SK-N-SH (cell line): ENCODE measurements around the gene FGF7. TPM values are rescaled to one million over a fixed set of nuclear protein-coding genes. Genes with fewer than 3 reads are reported as not detected.

Experiments
- CTCF ChIA-PET: fragments of 300-600, 350-600 bp; formaldehyde crosslinking; extraction: SDS; loops from one replicate; lab custom pipeline; 2021; lab: Yijun Ruan, JAX
- POLR2A ChIA-PET: fragments of 350-600 bp; sonication (Branson Sonifier 250); formaldehyde crosslinking; extraction: SDS; loops from one replicate; lab custom pipeline; 2020; ENCODE audit warnings: antibody characterized with exemption, inconsistent platforms; lab: Yijun Ruan, JAX
- DNase-seq: peaks from one replicate; pipeline ENCODE4 v3.0.0; 2012
- H2AFZ ChIP-seq: fragments of 200-600 bp; sonication (generic); 2 replicates; pipeline ENCODE4 v1.8.1; 2016; ENCODE audit warnings: antibody characterized with exemption, mild to moderate bottlenecking, low read depth
- H3F3A ChIP-seq: fragments of 200-600 bp; sonication (generic); replicated peaks from 2 replicates; pipeline ENCODE3; 2016; ENCODE audit warnings: antibody characterized with exemption, mild to moderate bottlenecking; ENCODE audit not compliant: insufficient read depth
- H3K27ac ChIP-seq, 2 experiments: fragments of 200-500 bp in 1 of 2; fragments of 200-600 bp in 1 of 2; sonication (Bioruptor generic) in 1 of 2; sonication (generic), shearing (Covaris generic) in 1 of 2; 2 replicates each; pipeline versions ENCODE4 v1.5.1 to v1.6.1; 2014 to 2016; ENCODE audit warnings: low read depth in 2 of 2, inconsistent platforms in 1 of 2, low read length in 1 of 2, mild to moderate bottlenecking in 1 of 2, mixed read lengths in 1 of 2
- H3K27me3 ChIP-seq: fragments of 200-600 bp; sonication (generic), shearing (Covaris generic); 2 replicates; pipeline ENCODE4 v1.6.1; 2016; ENCODE audit warnings: mixed run types; ENCODE audit not compliant: insufficient read depth
- H3K36me3 ChIP-seq, 2 experiments: fragments of 200-500 bp in 1 of 2; fragments of 200-600 bp in 1 of 2; sonication (Bioruptor generic) in 1 of 2; sonication (generic) in 1 of 2; replicated peaks in 1 of 2; 2 replicates each; pipeline versions ENCODE3 to v1.5.1; 2014 to 2016; ENCODE audit warnings: low read length in 1 of 2, mild to moderate bottlenecking in 1 of 2; ENCODE audit not compliant: insufficient read depth in 2 of 2, control insufficient read depth in 1 of 2
- H3K4me1 ChIP-seq, 2 experiments: fragments of 200-500 bp in 1 of 2; fragments of 200-600 bp in 1 of 2; sonication (Bioruptor generic) in 1 of 2; sonication (generic), shearing (Covaris generic) in 1 of 2; 2 replicates each; pipeline versions ENCODE4 v1.5.1 to v1.6.1; 2014 to 2016; ENCODE audit warnings: low read depth in 1 of 2, low read length in 1 of 2, mixed run types in 1 of 2; ENCODE audit not compliant: insufficient read depth in 2 of 2, control insufficient read depth in 1 of 2
- H3K4me2 ChIP-seq: fragments of 200-600 bp; sonication (generic), shearing (Covaris generic); 2 replicates; pipeline ENCODE4 v1.6.1; 2017; ENCODE audit warnings: mixed run types
- H3K4me3 ChIP-seq, 2 experiments: fragments of 200-500 bp in 1 of 2; fragments of 200-600 bp in 1 of 2; sonication (Bioruptor generic) in 1 of 2; sonication (generic), shearing (Covaris generic) in 1 of 2; 2 replicates each; pipeline versions ENCODE4 v1.5.1 to v1.8.1; 2014 to 2016; ENCODE audit warnings: low read depth in 2 of 2, inconsistent platforms in 1 of 2, low read length in 1 of 2, mild to moderate bottlenecking in 1 of 2, mixed read lengths in 1 of 2, moderate library complexity in 1 of 2
- H3K79me2 ChIP-seq: fragments of 200-600 bp; sonication (generic); 2 replicates; pipeline ENCODE4 v1.8.1; 2017; ENCODE audit warnings: mild to moderate bottlenecking; ENCODE audit not compliant: insufficient read depth
- H3K9ac ChIP-seq: fragments of 200-600 bp; sonication (generic); 2 replicates; pipeline ENCODE4 v1.6.1; 2017; ENCODE audit warnings: mixed run types
- H3K9me2 ChIP-seq: fragments of 200-600 bp; sonication (generic); 2 replicates; pipeline ENCODE4 v1.6.1; 2017; ENCODE audit warnings: mixed run types
- H3K9me3 ChIP-seq: fragments of 200-600 bp; sonication (generic); 2 replicates; pipeline ENCODE4 v1.6.1; 2017; ENCODE audit warnings: mixed run types, mild to moderate bottlenecking, moderate library complexity
- H4K20me1 ChIP-seq: fragments of 200-600 bp; sonication (generic); 2 replicates; pipeline ENCODE4 v1.6.1; 2017; ENCODE audit warnings: mild to moderate bottlenecking, mixed run types; ENCODE audit not compliant: insufficient read depth
- CHD2 ChIP-seq: fragments of 150-350 bp; IDR thresholded peaks from 2 replicates; pipeline ENCODE4 v1.6.1; 2018; ENCODE audit warnings: low read length; ENCODE audit not compliant: partially characterized antibody
- FOSL2 ChIP-seq: IDR thresholded peaks from 2 replicates; pipeline ENCODE4 v1.4.0; 2012; ENCODE audit warnings: low read depth, mild to moderate bottlenecking, moderate library complexity, borderline replicate concordance
- GATA2 ChIP-seq: sonication (generic); formaldehyde crosslinking; IDR thresholded peaks from 2 replicates; pipeline ENCODE4 v1.5.0; 2020; ENCODE audit warnings: mild to moderate bottlenecking, missing genetic modification reagents
- NFIC ChIP-seq: IDR thresholded peaks from 2 replicates; pipeline ENCODE4 v1.4.0; 2012; ENCODE audit warnings: borderline replicate concordance
- NRF1 ChIP-seq: IDR thresholded peaks from 2 replicates; pipeline ENCODE4 v1.6.1; 2012; ENCODE audit warnings: low read depth, mild to moderate bottlenecking, low read length
- RAD21 ChIP-seq: IDR thresholded peaks from 2 replicates; pipeline ENCODE4 v1.6.1; 2012; ENCODE audit warnings: mild to moderate bottlenecking, low read length
- RFX5 ChIP-seq: IDR thresholded peaks from 2 replicates; pipeline ENCODE4 v1.6.1; 2012; ENCODE audit warnings: mild to moderate bottlenecking, improper control_type of control experiment, low read length
- RXRA ChIP-seq: IDR thresholded peaks from 2 replicates; pipeline ENCODE4 v1.4.0; 2012; ENCODE audit warnings: low read depth, mild to moderate bottlenecking, borderline replicate concordance
- SIN3A ChIP-seq: IDR thresholded peaks from 2 replicates; pipeline ENCODE4 v1.6.1; 2012; ENCODE audit warnings: low read depth, mild to moderate bottlenecking, low read length, moderate library complexity, borderline replicate concordance
- TCF12 ChIP-seq: IDR thresholded peaks from 2 replicates; pipeline ENCODE4 v1.4.0; 2012
- TEAD4 ChIP-seq: IDR thresholded peaks from 2 replicates; pipeline ENCODE4 v1.4.0; 2012; ENCODE audit warnings: mild to moderate bottlenecking, borderline replicate concordance; ENCODE audit not compliant: insufficient read depth
- WGBS: methylation state at CpG from one replicate; pipeline ENCODE4 v1.1.6; 2017; ENCODE audit warnings: low lambda C conversion rate; 5-methylcytosine and 5-hydroxymethylcytosine counted together
- polyA plus RNA-seq, 3 experiments: library from polyadenylated mRNA; depleted of rRNA; stranded (reverse); fragments of >200 nt; gene quantifications; 2 replicates each; pipeline ENCODE4 v1.2.3, GENCODE V29; 2012
- TF ChIP-seq, protein P1 (sequence below): IDR thresholded peaks from 2 replicates; pipeline ENCODE4; 2012
- TF ChIP-seq, protein P2 (sequence below): IDR thresholded peaks from 2 replicates; pipeline ENCODE4 v1.6.1; 2012; ENCODE audit warnings: mild to moderate bottlenecking, low read depth, low read length, moderate library complexity
- TF ChIP-seq, protein P3 (sequence below): IDR thresholded peaks from 2 replicates; pipeline ENCODE4 v1.4.0; 2012; ENCODE audit warnings: low read depth

FGF7 gene, protein sequence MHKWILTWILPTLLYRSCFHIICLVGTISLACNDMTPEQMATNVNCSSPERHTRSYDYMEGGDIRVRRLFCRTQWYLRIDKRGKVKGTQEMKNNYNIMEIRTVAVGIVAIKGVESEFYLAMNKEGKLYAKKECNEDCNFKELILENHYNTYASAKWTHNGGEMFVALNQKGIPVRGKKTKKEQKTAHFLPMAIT
- polyA plus RNA-seq (2012; rRNA removed), result 0.23 and 0.25 TPM in 2 replicates
- polyA plus RNA-seq (2012; cell fraction: cytosol; rRNA removed), result 0.47 and 0.51 TPM in 2 replicates
- 0.05 and 0.17 TPM in 2 replicates for polyA plus RNA-seq (2012; cell fraction: nucleus; rRNA removed)

DNA sequence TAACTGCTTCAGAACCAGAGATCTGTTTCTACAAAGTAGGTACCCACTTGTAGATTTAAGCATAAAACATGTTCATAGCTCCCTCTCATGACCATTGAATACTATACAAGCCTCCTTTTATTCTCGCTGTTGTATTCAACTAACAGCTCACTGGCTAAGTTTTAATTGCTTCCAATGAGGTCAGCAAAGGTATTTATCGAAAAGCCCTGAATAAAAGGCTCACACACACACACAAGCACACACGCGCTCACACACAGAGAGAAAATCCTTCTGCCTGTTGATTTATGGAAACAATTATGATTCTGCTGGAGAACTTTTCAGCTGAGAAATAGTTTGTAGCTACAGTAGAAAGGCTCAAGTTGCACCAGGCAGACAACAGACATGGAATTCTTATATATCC is at the start of gene FGF7:
FGF7 (plus strand) TSS at position 222 of the 400 bp plus-strand sequence. CDS start 1,056 bp downstream, outside the sequence.
- H3K36me3 ChIP-seq, result no peaks in the 10 kb centered on the region

DNA sequence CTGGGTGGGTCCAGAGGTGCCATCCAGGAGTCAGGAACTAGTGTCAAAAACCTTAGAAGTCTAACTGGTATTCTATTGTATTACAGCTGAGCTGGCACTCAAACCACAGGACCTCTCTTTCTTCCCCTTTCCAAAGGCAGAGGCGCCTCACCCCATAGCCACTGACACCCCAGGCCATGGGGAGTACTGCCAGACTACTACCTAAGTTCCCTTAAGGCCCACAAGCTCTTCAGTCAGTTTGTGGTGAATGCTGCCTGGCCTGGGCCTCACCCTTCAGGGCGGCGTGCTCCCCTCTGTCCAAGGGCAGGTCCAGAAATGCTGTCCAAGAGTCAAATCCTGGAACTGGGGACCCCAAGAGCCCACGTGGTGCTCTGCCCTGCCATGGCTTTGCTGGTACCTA is 43.0 kb upstream of the FGF7 start:
- H3K9ac ChIP-seq, result no peak overlapping the region
- no peaks in the 10 kb centered on the region; a peak in 1 of 4 replicates for H3K4me1 ChIP-seq
- POLR2A ChIA-PET, result no interaction called here
- WGBS, result 20% methylated on average over 2 of the region's 4 CpGs
- no peaks in the 10 kb centered on the region for H4K20me1 ChIP-seq
- no peak overlapping the region for H3K4me2 ChIP-seq
- no peak overlapping the region for H3K4me3 ChIP-seq
- CTCF ChIA-PET, result no interaction called here
- no peaks in the 10 kb centered on the region for H3K9me2 ChIP-seq
- no peaks in the 10 kb centered on the region for H3F3A ChIP-seq
- no peak for TF ChIP-seq RXRA
- no peak for TF ChIP-seq NRF1
- H3K27me3 ChIP-seq, result no peaks in the 10 kb centered on the region
- no peaks in the 10 kb centered on the region for H3K79me2 ChIP-seq
- H3K27ac ChIP-seq, result no peak overlapping the region
- H3K36me3 ChIP-seq, result no peaks in the 10 kb centered on the region
- DNase-seq, result no peak
- H2AFZ ChIP-seq, result no peak overlapping the region
- no peaks in the 10 kb centered on the region for H3K9me3 ChIP-seq

More for the DNA sequence above, at the start of gene FGF7:
- Histone ChIP-seq H3K27ac (peak within 1 kb of the TSS in 1 of 2 experiments; percentile 71; a peak in 2 of 4 replicates), H3K79me2 (no peaks in the 10 kb centered on the region), H3F3A (peaks cover 9% of the 10 kb centered on the region), H2AFZ (no peak within 1 kb of the TSS), H3K27me3 (no peaks in the 10 kb centered on the region), H3K4me2 (no peak within 1 kb of the TSS), H3K4me1 (peaks cover 3 to 4% of the 10 kb centered on the region in 2 experiments; a peak in 2 of 4 replicates), H3K9me3 (no peaks in the 10 kb centered on the region)
- WGBS, result 85% methylated on average over 4 of the region's 4 CpGs
- POLR2A ChIA-PET, result interaction anchor here (0.6 to 0.8 kb wide), 2 partner anchors 185 to 209 kb away, joined by 3 to 4 read pairs; no protein-coding TSS in a partner anchor
- no peak for TF ChIP-seq GATA2 (CRISPR knock-in tag)
- peak; percentile 42 for TF ChIP-seq RAD21
- TF ChIP-seq, all 33 proteins: peak for 1
- Histone ChIP-seq H4K20me1 (no peaks in the 10 kb centered on the region), H3K9me2 (no peaks in the 10 kb centered on the region; the same call in 1 of the 2 replicates), H3K9ac (no peak within 1 kb of the TSS), H3K4me3 (no peak within 1 kb of the TSS)
- no peak for DNase-seq
- CTCF ChIA-PET, result interaction anchor here (0.6 to 2.7 kb wide), 11 partner anchors 10 to 719 kb away, joined by 3 to 33 read pairs (median 4); no protein-coding TSS in a partner anchor

DNA sequence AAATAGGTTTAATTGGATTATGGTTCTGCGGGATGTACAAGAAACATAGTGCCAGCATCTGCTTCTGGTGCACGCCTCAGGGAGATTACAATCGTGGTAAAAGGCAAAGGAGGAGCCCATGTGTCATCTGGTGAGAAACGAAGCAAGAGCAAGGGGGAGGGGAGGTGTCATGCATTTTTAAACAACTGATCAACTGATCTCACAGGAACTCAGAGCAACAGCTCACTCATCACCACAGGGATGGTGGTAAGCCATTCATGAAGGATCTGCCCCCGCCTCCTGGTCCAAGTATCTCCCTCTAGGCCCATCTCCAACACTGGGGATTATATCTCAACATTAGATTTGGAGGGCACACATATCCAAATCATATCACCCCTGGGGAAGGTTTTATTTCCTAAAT is 42.1 kb upstream of the FGF7 start:
- WGBS, result 74% methylated on average over 5 of the region's 5 CpGs

More for the DNA sequence above, 42.1 kb upstream of the FGF7 start:
- no peak for DNase-seq
- Histone ChIP-seq H3K9me3 (no peaks in the 10 kb centered on the region), H3K9ac (no peak overlapping the region), H3F3A (no peaks in the 10 kb centered on the region), H3K79me2 (no peaks in the 10 kb centered on the region), H3K4me3 (no peak overlapping the region), H2AFZ (no peak overlapping the region), H3K36me3 (no peaks in the 10 kb centered on the region), H4K20me1 (no peaks in the 10 kb centered on the region), H3K9me2 (no peaks in the 10 kb centered on the region), H3K27me3 (no peaks in the 10 kb centered on the region), H3K27ac (no peak overlapping the region), H3K4me1 (no peaks in the 10 kb centered on the region; a peak in 1 of 4 replicates), H3K4me2 (no peak overlapping the region)
- CTCF ChIA-PET, result interaction anchor here (1.5 kb wide), 1 partner anchor 11 kb away, joined by 3 read pairs; no protein-coding TSS in a partner anchor
- POLR2A ChIA-PET, result no interaction called here
- TF ChIP-seq CHD2 (no peak), TCF12 (no peak), NFIC (no peak), TEAD4 (no peak), FOSL2 (no peak), RFX5 (no peak), SIN3A (no peak)
- TF ChIP-seq, protein P1, sequence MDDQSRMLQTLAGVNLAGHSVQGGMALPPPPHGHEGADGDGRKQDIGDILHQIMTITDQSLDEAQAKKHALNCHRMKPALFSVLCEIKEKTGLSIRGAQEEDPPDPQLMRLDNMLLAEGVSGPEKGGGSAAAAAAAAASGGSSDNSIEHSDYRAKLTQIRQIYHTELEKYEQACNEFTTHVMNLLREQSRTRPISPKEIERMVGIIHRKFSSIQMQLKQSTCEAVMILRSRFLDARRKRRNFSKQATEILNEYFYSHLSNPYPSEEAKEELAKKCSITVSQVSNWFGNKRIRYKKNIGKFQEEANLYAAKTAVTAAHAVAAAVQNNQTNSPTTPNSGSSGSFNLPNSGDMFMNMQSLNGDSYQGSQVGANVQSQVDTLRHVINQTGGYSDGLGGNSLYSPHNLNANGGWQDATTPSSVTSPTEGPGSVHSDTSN, result no peak
- TF ChIP-seq, protein P2, sequence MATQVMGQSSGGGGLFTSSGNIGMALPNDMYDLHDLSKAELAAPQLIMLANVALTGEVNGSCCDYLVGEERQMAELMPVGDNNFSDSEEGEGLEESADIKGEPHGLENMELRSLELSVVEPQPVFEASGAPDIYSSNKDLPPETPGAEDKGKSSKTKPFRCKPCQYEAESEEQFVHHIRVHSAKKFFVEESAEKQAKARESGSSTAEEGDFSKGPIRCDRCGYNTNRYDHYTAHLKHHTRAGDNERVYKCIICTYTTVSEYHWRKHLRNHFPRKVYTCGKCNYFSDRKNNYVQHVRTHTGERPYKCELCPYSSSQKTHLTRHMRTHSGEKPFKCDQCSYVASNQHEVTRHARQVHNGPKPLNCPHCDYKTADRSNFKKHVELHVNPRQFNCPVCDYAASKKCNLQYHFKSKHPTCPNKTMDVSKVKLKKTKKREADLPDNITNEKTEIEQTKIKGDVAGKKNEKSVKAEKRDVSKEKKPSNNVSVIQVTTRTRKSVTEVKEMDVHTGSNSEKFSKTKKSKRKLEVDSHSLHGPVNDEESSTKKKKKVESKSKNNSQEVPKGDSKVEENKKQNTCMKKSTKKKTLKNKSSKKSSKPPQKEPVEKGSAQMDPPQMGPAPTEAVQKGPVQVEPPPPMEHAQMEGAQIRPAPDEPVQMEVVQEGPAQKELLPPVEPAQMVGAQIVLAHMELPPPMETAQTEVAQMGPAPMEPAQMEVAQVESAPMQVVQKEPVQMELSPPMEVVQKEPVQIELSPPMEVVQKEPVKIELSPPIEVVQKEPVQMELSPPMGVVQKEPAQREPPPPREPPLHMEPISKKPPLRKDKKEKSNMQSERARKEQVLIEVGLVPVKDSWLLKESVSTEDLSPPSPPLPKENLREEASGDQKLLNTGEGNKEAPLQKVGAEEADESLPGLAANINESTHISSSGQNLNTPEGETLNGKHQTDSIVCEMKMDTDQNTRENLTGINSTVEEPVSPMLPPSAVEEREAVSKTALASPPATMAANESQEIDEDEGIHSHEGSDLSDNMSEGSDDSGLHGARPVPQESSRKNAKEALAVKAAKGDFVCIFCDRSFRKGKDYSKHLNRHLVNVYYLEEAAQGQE, result no peak
- TF ChIP-seq, protein P3, sequence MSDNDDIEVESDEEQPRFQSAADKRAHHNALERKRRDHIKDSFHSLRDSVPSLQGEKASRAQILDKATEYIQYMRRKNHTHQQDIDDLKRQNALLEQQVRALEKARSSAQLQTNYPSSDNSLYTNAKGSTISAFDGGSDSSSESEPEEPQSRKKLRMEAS, result no peak
